K562 (cell line): Measurements from ENCODE around the gene PCID2. TPM values are rescaled to one million over a fixed set of nuclear protein-coding genes. Genes with fewer than 3 reads are reported as not detected.

Experiments
- ARID4B ChIP-seq: sonication (generic); formaldehyde crosslinking; IDR thresholded peaks from 2 replicates; pipeline ENCODE4 v1.8.0; 2022; ENCODE audit warnings: mild to moderate bottlenecking, missing genetic modification reagents
- BRD9 ChIP-seq: fragments of 450-650 bp; IDR thresholded peaks from 2 replicates; pipeline ENCODE4 v1.6.1; 2018; ENCODE audit warnings: low read depth; ENCODE audit not compliant: partially characterized antibody
- CBFA2T2 ChIP-seq: fragments of 450-650 bp; conservative IDR thresholded peaks from 2 replicates; pipeline ENCODE4 v1.6.1; 2017; ENCODE audit warnings: mild to moderate bottlenecking
- CGGBP1 ChIP-seq: fragments of 250-450 bp; sonication (Bioruptor Pico); IDR thresholded peaks from 2 replicates; pipeline ENCODE4 v1.9.0; 2021; ENCODE audit warnings: mild to moderate bottlenecking
- CXXC5 ChIP-seq: fragments of 250-450 bp; sonication (Bioruptor Pico); IDR thresholded peaks from 2 replicates; pipeline ENCODE4 v1.8.0; 2022; ENCODE audit warnings: inconsistent platforms, mild to moderate bottlenecking, moderate library complexity
- GABPB2 ChIP-seq: fragments of 250-450 bp; sonication (Bioruptor Pico); conservative IDR thresholded peaks from 2 replicates; pipeline ENCODE4 v1.5.1; 2021; ENCODE audit warnings: mild to moderate bottlenecking
- HMGN3 ChIP-seq: IDR thresholded peaks from 2 replicates; pipeline ENCODE4 v1.6.1; 2011; ENCODE audit warnings: borderline replicate concordance, low read depth, mild to moderate bottlenecking, mixed read lengths, low read length; ENCODE audit not compliant: insufficient read length; ENCODE audit errors: extremely low read depth
- KDM1A ChIP-seq, 2 experiments: fragments of 450-650 bp; IDR thresholded peaks; 2 replicates each; pipeline ENCODE4 v1.6.1; 2016; ENCODE audit warnings: mild to moderate bottlenecking in 2 of 2
- NFYB ChIP-seq: IDR thresholded peaks from 2 replicates; pipeline ENCODE4 v1.6.1; 2011; ENCODE audit warnings: mild to moderate bottlenecking, moderate library complexity; ENCODE audit not compliant: insufficient read length; ENCODE audit errors: extremely low read depth
- PCBP1 ChIP-seq: fragments of 200-400 bp; formaldehyde crosslinking; IDR thresholded peaks from 2 replicates; pipeline ENCODE4 v1.6.1; 2018; ENCODE audit warnings: mild to moderate bottlenecking, low read depth, low read length; ENCODE audit not compliant: poor library complexity, severe bottlenecking
- TCF15 ChIP-seq: fragments of 250-450 bp; sonication (Bioruptor Pico); IDR thresholded peaks from 2 replicates; pipeline ENCODE4 v1.8.0; 2022; ENCODE audit warnings: moderate library complexity, mild to moderate bottlenecking, inconsistent platforms
- THRB ChIP-seq: fragments of 450-650 bp; formaldehyde crosslinking; conservative IDR thresholded peaks from 2 replicates; pipeline ENCODE4 v1.4.0; 2022; ENCODE audit warnings: mild to moderate bottlenecking, missing genetic modification characterization
- ZBTB2 ChIP-seq: fragments of 450-650 bp; IDR thresholded peaks from 2 replicates; pipeline ENCODE4 v1.6.1; 2016; ENCODE audit warnings: antibody characterized with exemption
- ZNF121 ChIP-seq: sonication (generic); formaldehyde crosslinking; conservative IDR thresholded peaks from 2 replicates; pipeline ENCODE4 v1.8.0; 2022; ENCODE audit warnings: missing genetic modification reagents
- ZNF282 ChIP-seq: sonication (generic); formaldehyde crosslinking; IDR thresholded peaks from 2 replicates; pipeline ENCODE4 v1.8.1; 2023; ENCODE audit warnings: missing genetic modification reagents
- ZNF395 ChIP-seq: fragments of 200-800 bp; sonication (Bioruptor generic); IDR thresholded peaks from 2 replicates; pipeline ENCODE4 v1.6.1; 2017; ENCODE audit warnings: missing genetic modification characterization, missing compliant biosample characterization
- ZNF586 ChIP-seq: fragments of 450-650 bp; formaldehyde crosslinking; conservative IDR thresholded peaks from 2 replicates; pipeline ENCODE4 v1.4.0; 2020; ENCODE audit warnings: mild to moderate bottlenecking, moderate library complexity
- ZNF77 ChIP-seq: fragments of 250-450 bp; sonication (Bioruptor Pico); IDR thresholded peaks from 2 replicates; pipeline ENCODE4 v1.5.0; 2020
- polyA plus RNA-seq, 8 experiments: library from polyadenylated mRNA; depleted of rRNA in 4 of 8; stranded (reverse) in 5 of 8; unstranded in 3 of 8; fragments of >200 nt; fragmentation: Nextera tagmentation in 2 of 8; fragmentation: Illumina TruSeq in 1 of 8; extraction: Ambion mirVana in 2 of 8; extraction: Trizol in 1 of 8; gene quantifications; 2 replicates each; pipeline versions ENCODE4 v1.2.1 to v1.2.3, GENCODE V29; 2011 to 2014; ENCODE audit warnings: inconsistent platforms in 1 of 8, missing spikeins in 1 of 8
- total RNA-seq, 7 experiments: library from RNA; depleted of rRNA in 6 of 7; stranded (reverse); fragments of >200 nt in 6 of 7; fragmentation: Illumina TruSeq in 2 of 7; extraction: Trizol in 2 of 7; gene quantifications; 2 replicates each; pipeline versions ENCODE4 v1.2.1 to v1.2.3, GENCODE V29; 2011 to 2021; ENCODE audit warnings: low replicate concordance in 1 of 7

The PCID2 gene
- total and polyA plus RNA-seq, 9 of the 15 experiments (the other 6 are each of a cell fraction or from before 2014, with no cell fraction given), result 39.6 to 117 (median 59.6) TPM

- TF ChIP-seq THRB, result no peak
- TF ChIP-seq HMGN3, result no peak
- TF ChIP-seq ZBTB2, result no peak
- peak; percentile 50; the same call in 1 of the 2 replicates for TF ChIP-seq ZNF395
- no peak for TF ChIP-seq PCBP1
- no peak for TF ChIP-seq KDM1A (IDR thresholded peaks at IDR 0.05)
- no peak for TF ChIP-seq ZNF77 (CRISPR knock-in tag)
- TF ChIP-seq CGGBP1 (CRISPR knock-in tag), result no peak
- TF ChIP-seq NFYB, result no peak
- no peak for TF ChIP-seq ZNF121 (CRISPR knock-in tag)
- TF ChIP-seq ARID4B, result no peak
- no peak for TF ChIP-seq ZNF586 (CRISPR knock-in tag)
- no peak for TF ChIP-seq CBFA2T2
- no peak for TF ChIP-seq ZNF282 (CRISPR knock-in tag)
- no peak for TF ChIP-seq TCF15 (CRISPR knock-in tag)
- TF ChIP-seq GABPB2, result no peak
- no peak for TF ChIP-seq BRD9
- no peak for TF ChIP-seq CXXC5 (CRISPR knock-in tag)
Observed at GRCh38 chr13:113138792-113139551, 69.5 kb downstream of the PCID2 start (continued).
